ENCODE data around the gene LINC01488.

Gene LINC01488

GRCh38 chr11:69465236-69466000 lies 16.0 kb upstream of the LINC01488 start:
- DNase-seq: no peak

GRCh38 chr11:69466039-69466438 lies 15.4 kb upstream of the LINC01488 start:
- no peak for DNase-seq

GRCh38 chr11:69467196-69467595 lies 14.3 kb upstream of the LINC01488 start:
- no peak for DNase-seq

- no peak for DNase-seq
Observed at GRCh38 chr11:69467646-69468045, 13.8 kb upstream of the LINC01488 start.

- DNase-seq: no peak
Observed at GRCh38 chr11:69468221-69468620, 13.2 kb upstream of the LINC01488 start.

- DNase-seq: no peak
Observed at GRCh38 chr11:69468911-69469885, 12.3 kb upstream of the LINC01488 start.

- no peak for DNase-seq
Observed at GRCh38 chr11:69470301-69470700, 11.2 kb upstream of the LINC01488 start.

GRCh38 chr11:69470793-69471728 lies 10.4 kb upstream of the LINC01488 start:
- no peak for DNase-seq

GRCh38 chr11:69471729-69472540 lies 9.5 kb upstream of the LINC01488 start:
- DNase-seq: no peak

- no peak for DNase-seq
Observed at GRCh38 chr11:69472541-69473275, 8.8 kb upstream of the LINC01488 start.

- DNase-seq: no peak
Observed at GRCh38 chr11:69473276-69473845, 8.1 kb upstream of the LINC01488 start.

GRCh38 chr11:69474736-69475135 lies 6.7 kb upstream of the LINC01488 start:
- no peak for DNase-seq

GRCh38 chr11:69475141-69475865 lies 6.2 kb upstream of the LINC01488 start:
- DNase-seq: no peak

GRCh38 chr11:69475866-69476471 lies 5.5 kb upstream of the LINC01488 start:
- no peak for DNase-seq

GRCh38 chr11:69476509-69476961 lies 4.9 kb upstream of the LINC01488 start:
- DNase-seq: no peak

- DNase-seq: no peak
Observed at GRCh38 chr11:69477086-69477485, 4.4 kb upstream of the LINC01488 start.

- no peak for DNase-seq
Observed at GRCh38 chr11:69479591-69480271, 1.7 kb upstream of the LINC01488 start.

- no peak for DNase-seq
Observed at GRCh38 chr11:69480547-69481392, 693 bp upstream of the LINC01488 start.
